NCI-H774 (cell line): ENCODE measurements around the gene MMEL1.
"Not testable (repeated sequence)": the region's sequence is repeated elsewhere in the genome, so short reads cannot be mapped to it uniquely, and the experiment has no call there.

Source experiments
- DNase-seq: peaks from one replicate; lab custom pipeline; 2025; lab: John Stamatoyannopoulos, UW

MMEL1 gene

DNA sequence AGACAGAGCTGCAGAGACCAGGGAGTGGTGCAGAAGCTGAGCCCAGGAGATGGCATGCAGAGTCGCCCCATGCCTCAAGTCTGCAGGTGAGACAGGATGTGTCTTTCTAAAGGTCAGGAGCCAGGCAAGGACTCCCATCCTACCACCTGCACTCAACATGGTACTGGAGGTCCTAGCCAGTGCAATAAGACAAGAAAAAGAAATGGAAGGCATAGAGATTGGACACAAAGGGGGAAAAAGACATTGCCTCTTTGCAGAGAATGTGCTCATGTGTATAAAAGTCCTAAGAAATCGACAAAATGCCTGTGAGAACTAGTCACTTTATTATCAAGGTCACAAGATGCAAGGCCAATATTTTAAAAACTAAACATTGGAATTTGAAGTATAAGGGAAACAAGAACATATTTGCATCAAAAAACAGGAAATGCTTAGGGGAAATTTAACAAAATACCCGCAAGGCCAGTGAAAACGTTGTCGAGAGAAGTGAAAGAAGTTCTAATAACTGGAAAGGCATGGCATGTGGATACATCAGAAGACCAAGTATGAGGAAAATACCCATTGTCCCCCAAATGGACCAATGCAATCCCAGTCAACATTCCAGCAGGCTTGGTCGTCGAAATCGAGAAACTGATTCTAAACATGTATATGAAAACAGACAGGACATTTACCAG lies 59.4 kb downstream of the MMEL1 start:
- no peak for DNase-seq

DNA sequence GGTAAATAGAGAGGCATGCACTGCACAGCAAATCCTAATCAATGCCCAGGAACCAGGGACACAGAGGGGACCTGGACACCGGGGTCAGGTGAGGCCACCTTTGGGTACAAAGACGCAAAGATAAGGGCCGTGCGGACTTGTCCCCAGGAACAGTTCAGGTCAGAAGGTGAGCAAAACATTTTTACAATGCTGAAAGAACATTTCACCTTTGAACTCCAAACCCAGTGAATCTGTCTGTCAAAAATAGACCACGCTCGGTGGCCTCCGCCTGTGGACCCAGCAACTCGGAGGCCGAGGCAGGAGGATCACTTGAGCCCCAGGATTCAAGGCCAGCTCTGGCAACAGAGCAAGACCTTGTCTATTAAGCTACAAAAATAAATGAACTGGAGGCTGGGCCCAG lies 61.5 kb downstream of the MMEL1 start:
- no peak for DNase-seq

DNA sequence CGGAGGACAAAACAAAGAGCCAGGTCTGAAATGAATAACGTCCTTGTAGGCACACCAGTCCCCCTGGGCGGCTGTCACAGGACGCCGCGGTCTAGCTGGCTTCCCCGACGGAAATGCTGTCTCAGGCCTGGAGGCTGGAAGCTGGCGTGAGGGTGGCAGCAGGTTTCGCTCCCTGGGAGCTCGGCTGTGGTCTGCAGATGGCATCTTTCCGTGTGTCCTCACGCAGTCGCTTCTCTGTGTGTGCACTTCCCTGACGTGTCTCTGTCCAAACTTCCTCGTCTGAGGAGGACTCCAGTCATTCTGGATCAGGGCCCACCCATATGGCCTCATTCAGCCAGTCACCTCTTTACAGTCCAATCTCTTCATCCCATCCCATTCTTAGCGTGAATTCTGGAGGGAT lies 62.5 kb downstream of the MMEL1 start:
- no peak for DNase-seq

DNA sequence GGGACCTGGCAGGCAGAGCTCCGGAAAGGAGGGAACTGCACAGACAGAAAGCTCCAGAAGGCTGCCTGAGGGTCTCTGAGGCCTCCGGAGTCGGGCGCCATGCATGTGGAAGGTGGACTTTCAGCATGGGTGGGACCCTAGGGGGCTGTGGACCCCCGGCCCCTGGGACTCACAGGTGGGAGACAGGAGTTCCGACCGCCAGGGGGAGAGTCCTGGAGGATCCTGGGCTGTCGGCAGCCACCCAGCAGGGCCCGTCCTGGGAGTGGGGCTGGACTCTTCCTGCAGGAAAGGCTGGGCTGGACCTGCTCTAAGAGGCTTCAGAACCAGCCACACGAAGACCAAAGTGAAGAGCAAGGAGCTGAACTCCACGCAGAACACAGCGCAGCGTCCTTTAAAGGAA lies 63.1 kb downstream of the MMEL1 start:
- not testable (repeated sequence) for DNase-seq

DNA sequence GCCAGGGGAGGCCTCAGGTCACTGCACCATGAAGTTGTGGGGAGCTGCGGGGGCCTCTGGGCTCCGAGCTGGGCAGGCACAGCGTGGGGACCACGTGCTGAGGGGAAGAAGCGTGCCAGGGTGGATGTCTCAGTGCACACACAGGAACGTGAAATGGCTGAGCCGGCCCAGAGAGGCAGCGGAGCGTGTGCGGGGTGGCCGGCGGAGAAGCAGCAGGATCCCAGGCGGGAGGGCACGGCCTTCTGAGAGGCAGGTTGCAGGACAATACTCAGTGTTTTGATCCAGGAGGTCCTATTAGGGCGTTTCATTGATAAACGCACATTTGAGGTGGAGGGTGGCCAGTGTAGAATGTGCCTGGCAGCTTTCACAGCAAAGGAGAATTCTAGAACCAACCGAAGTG lies 63.8 kb downstream of the MMEL1 start:
- DNase-seq = no peak

DNA sequence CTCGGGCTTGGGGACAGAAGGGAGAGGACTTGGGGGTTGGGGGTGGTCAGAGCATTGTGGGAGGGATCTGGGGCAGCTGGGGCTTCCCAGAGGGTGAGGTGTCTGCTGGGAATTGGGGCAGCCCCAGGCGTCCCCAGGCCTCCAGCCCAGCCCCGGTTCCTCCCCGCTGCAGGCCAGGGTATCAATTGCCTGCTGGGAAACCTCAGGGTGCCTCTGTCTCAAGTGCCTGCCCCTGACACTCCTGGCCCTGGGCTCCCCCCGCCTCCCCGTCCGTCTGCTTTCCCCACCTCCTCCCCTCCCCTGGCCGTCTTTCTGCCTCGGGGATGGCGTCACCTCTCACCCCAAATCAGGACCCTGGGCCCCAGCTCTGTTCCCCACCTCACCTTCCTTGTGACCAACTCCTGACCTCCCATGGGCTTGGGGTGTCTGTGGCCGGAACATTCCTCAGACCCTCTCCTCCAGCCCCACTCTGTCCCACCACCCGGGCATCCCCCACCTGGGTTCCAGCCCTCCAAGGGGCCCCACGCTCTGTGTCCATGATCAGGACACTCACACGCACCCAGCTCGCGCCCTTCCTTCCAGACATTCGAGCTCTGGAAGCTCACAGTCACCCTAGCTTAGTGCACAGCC lies 64.5 kb downstream of the MMEL1 start:
- DNase-seq = not testable (repeated sequence)

DNA sequence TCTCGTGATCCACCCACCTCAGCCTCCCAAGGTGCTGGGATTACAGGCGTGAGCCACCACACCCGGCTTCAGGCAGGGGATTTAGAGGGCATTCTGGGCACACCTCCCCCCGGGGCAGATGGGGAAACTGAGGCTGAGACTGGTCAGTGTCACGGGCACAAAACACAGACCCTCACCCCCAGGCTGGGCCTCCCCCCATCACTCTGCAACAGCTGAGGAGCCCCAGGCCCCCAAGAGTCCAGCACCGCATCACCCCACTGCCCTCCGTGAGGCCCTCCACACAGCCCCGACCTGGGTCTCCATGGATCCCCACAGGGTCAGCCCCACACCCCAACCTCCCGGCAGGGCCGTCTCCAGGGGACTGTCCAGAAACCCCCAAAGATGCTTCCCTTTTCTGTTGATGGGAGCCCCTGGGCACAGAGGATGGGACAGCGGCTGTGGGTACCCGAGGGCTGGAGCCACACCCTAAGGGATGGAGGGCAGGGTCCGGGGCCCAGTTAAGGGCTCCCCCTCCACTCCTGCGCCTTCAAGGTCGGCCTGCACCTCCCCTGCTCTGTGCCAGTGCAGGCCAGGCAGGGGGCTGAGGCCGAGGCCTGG lies 65.6 kb downstream of the MMEL1 start:
- DNase-seq = no peak

DNA sequence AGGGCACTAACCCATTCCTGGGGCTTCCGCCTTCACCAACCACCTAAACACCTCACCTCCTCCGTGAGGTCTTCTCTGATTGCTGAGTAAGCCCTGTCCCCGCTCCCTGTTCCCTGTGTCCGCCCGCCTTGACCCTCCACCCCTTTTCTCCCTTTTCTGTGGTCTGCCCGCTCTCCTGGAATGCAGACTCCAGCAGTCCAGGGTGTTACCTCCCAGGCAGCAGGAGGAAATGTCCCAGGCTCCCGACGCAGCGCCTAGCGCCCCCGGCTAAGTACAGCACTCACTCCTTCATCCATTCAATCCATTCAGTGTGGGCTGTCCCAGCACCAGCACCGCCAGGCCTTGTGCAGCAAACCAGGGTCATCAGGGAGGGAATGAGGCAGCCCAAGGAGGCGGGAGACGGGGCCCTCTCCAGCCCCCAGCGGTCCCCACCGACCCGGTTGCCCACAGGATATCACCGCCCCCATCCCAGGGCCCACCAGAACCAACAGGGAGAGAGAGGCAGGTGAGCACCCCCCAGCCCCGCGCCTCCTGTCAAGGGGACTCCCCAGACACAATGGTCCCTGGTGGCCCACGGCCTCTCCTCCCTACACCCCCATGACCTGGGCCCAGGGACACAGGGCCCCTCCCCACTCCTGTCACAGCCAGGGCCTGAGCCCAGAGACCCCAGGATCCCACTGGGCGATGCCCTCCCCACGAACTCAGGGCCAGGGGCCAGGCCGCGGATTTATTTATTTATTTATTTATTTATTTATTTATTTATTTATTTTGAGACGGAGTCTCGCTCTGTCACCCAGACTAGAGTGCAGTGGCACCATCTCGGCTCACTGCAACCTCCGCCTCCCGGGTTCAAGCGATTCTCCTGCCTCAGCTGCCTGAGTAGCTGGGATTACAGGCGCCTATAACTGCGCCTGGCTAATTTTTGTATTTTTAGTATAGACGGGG lies 66.4 kb downstream of the MMEL1 start:
- DNase-seq = no peak

DNA sequence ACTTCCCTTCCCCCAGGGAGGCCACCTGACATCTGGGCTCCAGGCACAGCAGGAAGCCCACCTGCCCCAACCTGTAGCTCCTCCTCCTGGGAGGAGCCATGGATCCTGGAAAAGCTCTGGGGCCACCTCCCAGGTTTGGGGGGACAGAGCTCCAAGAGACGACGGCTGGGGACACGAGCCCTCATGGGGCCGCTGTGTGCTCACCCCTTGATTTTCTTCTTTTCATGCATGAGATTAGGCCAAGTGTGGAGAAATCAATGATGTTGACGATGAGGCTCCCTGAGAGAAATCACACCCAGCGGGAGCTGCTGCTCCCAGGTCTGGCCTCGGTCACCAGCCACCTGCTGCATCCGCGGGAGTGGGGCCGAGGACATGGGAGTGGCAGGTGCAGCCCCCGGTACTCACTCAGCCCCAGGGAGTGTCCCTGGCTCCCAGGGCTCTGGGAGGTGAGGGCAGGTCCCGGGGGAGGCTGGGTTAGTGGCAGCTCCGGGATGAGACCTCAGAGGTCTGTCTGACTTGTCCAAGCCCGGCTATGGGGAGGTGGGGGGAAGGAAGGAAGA lies 67.9 kb downstream of the MMEL1 start:
- no peak for DNase-seq

DNA sequence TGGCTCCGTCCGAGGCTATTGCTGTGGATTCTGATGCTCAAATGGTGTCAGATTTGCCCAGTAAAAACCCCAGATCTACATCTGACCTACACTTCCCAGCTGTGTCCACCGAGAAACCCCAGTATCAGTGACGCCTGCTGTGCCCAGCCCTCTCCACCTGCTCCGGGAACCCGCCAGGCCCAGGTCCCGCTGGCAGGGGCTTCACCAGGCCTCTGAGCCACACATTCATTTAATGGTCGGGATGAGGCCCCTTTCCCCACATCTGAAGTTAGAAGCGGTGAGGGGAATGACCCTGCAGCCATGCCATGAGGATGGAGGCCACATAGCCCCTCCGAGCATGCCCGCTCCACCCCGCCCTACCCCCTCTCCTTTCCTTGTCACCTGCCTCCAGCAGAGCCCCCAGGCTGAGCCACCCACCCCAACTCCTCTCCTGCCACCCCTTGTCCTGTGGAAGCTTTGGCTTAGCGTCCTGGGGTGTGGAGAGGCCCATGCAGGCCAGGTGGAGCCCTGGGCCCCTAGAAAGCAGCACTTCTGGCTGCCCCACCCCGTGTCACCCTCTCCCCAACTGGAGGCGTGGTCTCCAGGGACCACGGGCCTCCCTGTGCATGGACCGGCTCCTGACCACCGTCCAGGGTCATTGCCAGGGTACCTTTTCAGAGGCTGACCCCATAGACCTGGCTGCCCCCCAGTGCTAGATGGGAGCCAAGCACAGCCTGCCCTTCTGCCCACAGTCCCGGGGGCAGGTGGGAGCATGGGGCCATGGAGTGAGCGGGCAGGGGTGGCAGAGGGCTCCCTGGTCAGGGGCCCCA lies 68.6 kb downstream of the MMEL1 start:
- no peak for DNase-seq

DNA sequence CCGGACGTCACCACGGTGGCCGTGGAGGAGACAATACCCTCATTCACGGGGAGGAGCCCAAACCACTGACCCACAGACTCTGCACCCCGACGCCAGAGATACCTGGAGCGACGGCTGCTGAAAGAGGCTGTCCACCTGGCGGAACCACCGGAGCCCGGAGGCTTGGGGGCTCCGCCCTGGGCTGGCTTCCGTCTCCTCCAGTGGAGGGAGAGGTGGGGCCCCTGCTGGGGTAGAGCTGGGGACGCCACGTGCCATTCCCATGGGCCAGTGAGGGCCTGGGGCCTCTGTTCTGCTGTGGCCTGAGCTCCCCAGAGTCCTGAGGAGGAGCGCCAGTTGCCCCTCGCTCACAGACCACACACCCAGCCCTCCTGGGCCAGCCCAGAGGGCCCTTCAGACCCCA lies 69.6 kb downstream of the MMEL1 start:
- DNase-seq = no peak

DNA sequence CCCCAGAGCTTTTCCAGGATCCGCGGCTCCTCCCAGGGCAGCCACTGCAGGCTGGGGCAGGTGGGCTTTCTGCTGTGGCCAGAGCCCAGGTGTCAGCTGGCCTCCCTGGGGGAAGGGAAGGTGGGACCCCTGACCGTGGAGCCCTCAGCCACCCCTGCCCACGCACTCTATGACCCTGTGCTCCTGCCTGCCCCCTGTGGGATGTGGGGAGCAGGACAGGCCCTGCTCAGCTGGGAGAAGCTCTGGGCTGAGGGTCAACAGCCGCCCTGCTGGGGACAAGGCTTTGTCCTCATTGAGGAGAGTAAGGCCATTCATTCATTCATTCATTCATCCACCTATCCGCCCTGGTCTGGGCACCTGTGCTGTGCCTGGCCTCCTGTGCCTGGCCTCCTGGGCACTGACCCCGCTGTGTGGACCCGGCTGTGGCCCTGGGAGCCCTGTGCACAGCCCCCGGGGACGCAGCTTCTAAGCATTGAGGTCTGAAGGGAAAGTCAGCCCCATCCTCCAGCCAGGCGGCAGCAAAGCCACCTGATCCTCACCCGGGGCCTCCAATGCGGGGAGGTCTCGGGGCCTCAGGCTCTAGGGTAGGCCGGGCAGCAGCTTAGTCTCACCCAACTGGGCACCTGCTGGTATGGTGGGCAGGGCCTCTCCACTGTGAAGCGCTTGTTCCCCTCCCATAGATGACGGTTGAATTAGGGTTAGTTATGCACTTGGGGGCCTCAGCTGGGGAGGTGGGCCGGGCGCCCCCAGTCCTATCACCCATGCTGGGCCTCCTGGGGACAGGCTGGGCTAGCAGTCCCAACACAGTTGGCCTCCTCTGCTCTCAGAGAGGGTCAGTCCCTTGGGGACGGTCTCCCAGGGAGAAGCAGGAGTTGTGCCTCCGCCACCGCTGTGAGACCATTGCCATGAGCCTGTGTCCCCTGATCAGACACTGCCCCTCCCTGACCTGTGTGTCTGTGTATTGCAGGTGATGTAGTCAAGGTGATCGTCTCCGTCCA lies 70.6 kb downstream of the MMEL1 start:
- no peak for DNase-seq

DNA sequence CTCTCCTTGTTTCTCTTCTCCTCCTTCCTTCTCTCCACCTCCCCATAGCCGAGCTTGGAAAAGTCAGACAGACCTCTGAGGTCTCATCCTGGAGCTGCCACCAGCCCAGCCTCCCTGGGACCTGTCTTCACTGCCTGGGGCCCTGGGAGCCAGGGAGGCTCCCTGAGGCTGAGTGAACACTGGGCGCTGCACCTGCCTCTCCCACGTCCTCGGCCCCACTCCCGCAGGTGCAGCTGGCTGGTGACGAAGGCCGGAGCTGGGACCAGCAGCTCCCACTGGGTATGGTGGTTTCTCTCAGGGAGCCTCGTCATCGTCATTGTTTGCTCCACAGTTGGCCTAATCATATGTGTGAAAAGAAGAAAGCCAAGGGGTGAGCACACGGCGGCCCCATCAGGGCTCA lies 71.4 kb downstream of the MMEL1 start:
- DNase-seq = no peak

DNA sequence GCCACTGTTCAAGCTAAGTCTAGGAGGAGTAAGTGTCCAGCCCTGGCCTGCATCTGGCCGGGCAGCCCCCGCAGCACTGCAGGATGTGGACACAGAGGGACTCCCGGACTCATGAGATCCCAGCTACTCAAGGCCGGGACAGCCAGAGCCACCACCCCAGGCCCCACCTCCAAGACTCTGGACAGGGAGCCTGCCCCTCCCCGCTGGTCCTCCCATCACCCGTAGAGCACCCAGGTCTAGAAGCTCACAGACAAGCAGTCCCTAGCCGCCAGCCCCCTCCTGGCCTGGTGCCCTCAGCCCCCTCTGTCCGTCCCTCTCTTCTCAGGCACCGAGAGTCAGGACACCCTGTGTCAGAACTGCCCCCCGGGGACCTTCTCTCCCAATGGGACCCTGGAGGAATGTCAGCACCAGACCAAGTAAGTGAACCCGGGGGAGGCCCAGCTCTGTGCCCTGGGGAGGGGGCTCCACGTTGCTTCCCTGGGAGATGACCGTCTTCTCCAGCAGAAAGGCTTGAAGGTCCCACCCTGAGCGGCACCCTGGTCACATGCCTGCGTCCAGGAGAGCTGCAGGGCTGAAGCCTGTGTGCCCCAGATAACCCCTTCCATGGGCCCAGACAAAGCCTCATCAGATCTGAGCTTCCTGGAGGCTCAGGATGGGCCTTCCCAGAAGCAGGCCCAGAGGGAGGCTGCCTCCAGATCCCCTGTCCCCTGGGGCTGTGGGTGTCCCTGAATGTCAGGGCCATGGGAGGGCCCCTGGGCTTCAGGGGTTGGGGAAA lies 72.3 kb downstream of the MMEL1 start:
- DNase-seq = no peak

DNA sequence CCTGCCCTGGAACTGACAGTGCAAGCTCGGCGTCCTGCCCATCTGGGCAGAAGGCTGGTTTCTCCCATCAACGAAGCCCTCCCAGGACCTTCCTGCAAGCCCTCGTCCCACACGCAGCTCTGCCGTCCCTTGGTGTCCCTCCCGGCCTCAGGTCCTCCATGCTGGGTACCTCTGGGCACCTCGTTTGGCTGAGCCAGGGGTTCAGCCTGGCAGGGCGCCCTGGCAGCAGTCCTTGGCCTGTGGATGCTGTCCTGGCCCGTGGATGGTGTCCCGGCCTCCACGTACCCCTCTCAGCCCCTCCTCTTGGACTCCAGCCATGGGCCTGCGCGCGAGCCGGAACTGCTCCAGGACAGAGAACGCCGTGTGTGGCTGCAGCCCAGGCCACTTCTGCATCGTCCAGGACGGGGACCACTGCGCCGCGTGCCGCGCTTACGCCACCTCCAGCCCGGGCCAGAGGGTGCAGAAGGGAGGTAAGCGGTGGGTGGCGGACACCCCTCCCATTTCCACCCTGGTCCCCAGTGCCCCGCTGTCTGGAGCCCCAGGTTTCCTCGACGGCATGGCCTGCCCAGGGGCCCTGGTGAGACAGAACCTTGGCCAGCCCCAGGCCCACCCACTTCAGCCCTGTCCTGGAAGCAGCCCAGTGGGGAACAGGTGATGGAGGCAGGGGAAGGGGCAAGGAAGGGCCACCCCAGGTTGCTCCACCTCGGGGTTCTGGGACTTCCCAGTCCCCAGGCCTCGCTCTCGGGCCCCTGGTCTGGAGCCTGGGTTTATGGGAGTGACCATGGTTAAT lies 73.1 kb downstream of the MMEL1 start:
- DNase-seq = no peak

DNA sequence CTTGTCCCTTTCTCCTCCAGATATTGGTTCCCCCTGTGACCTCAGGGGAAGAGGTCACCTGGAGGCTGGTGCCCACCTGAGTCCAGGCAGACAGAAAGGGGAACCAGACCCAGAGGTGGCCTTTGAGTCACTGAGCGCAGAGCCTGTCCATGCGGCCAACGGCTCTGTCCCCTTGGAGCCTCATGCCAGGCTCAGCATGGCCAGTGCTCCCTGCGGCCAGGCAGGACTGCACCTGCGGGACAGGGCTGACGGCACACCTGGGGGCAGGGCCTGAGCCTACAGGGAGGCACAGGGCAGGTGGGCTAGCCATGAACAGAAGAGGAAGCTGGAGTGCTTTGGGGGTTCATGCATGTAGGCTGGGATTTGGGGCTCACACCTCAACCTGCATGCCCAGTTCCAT lies 74.0 kb downstream of the MMEL1 start:
- DNase-seq = no peak

DNA sequence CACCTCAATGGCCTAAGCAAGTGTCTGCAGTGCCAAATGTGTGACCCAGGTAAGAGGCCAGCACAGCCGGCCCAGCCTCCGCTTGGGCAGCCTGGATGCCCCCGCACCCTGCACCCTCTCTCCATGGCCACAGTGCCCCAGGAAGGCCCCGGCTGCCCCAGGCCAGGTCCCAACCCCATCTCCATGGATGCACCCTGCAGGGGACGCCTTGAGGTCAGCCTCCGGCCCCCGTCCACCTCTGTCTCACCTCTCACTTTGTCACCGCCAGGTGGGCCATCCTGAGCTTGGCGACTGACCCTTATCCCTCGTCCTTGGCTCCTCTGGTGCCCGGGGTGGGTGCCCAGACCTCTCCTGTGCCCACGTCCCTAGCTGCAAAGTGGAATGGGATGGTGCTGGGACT lies 74.4 kb downstream of the MMEL1 start:
- DNase-seq = no peak
